GM10266 (cell line): ENCODE data around the gene YWHAG.

Source experiments
- DNase-seq: peaks from one replicate; pipeline ENCODE4 v3.0.0; 2012; ENCODE audit errors: extremely low spot score
- CTCF ChIP-seq: IDR thresholded peaks from 2 replicates; pipeline ENCODE4 v1.5.1; 2012; ENCODE audit warnings: mild to moderate bottlenecking, low read depth; ENCODE audit not compliant: control insufficient read depth, insufficient read depth; ENCODE audit errors: missing control alignments

The YWHAG gene

GRCh38 chr7:76285604-76286374, 73.0 kb downstream of the YWHAG start:
- TF ChIP-seq CTCF, result no peak
- DNase-seq, result no peak

GRCh38 chr7:76283254-76284159, 75.3 kb downstream of the YWHAG start:
- TF ChIP-seq CTCF, result no peak
- no peak for DNase-seq

GRCh38 chr7:76282344-76283253, 76.2 kb downstream of the YWHAG start:
- TF ChIP-seq CTCF, result no peak
- no peak for DNase-seq

- TF ChIP-seq CTCF, result no peak
- DNase-seq, result no peak
Observed at GRCh38 chr7:76281706-76282343, 77.0 kb downstream of the YWHAG start.

GRCh38 chr7:76281006-76281705, 77.6 kb downstream of the YWHAG start:
- no peak for DNase-seq

More at GRCh38 chr7:76281006-76281705, 77.6 kb downstream of the YWHAG start:
- TF ChIP-seq CTCF, result no peak
